ENCODE results near the gene PARD3. TPM values are rescaled to one million over a fixed set of nuclear protein-coding genes. Genes with fewer than 3 reads are reported as not detected.

The PARD3 gene
- polyA plus RNA-seq, 1 donor from 2014 or later: 12.4 TPM

DNA sequence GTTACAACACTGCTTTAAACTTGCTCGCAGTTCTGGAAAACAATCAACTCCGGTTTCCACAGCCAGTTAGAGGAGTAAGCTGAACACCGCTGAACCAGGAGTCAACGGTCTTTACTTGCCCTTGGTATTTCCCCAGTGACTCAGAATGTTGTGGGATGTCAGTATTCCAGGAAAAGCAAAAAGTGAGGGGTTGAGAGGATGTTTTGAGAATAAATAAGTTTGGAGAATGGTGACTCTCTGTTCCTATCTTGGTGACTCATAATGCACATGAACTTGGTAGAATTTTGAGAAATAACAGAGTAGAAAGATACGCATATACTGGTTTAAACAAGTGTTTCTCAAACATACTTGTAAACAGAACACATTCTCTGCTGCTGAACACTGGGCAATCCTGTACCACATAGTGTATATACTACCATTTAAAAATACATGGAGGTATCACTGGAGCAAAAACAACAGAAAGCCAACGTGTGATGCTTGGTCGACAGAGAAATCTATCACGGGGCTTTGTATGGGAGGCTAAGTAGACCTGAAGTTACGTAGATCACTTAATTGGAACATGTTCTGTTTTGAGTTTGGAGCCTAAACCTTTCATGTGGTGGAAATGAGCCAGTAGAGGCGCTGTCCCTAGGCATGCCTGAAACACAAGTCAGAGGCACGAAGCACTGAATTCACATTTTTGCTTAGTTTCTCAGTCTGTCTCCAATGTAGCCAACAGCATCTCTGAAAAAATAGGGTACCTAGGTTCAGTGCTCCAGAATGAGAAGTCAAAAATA, 534.3 kb downstream of the PARD3 start:
- Histone ChIP-seq H3F3A (ENCODE audit: insufficient read depth, low read length, poor library complexity, severe bottlenecking) (no peaks in the 10 kb centered on the region), H4K20me1 (ENCODE audit: insufficient read depth) (no peaks in the 10 kb centered on the region), H2AFZ (ENCODE audit: low read depth, low read length) (no peak overlapping the region), H3K9me3 (ENCODE audit: low read length) (no peaks in the 10 kb centered on the region), H3K79me2 (replicated peaks; ENCODE audit: insufficient read depth, low read length) (no peaks in the 10 kb centered on the region), H3K9ac (ENCODE audit: low read length) (no peak overlapping the region), H3K9me2 (ENCODE audit: insufficient read depth, low read length) (no peaks in the 10 kb centered on the region), H3K36me3 (ENCODE audit: insufficient read depth, low read length) (no peaks in the 10 kb centered on the region), H3K27ac (ENCODE audit: low read length) (no peak overlapping the region), H3K4me3 (ENCODE audit: low read length) (no peak overlapping the region), H3K4me2 (ENCODE audit: low read length) (no peak overlapping the region), H3K27me3 (ENCODE audit: insufficient read depth, low read depth, low read length) (no peaks in the 10 kb centered on the region)
- no peak for TF ChIP-seq RAD21 (conservative IDR thresholded peaks at IDR 0.05)
- TF ChIP-seq SMC3 (conservative IDR thresholded peaks at IDR 0.05; ENCODE audit: poor library complexity): no peak
- no peak for TF ChIP-seq TAF1 (IDR thresholded peaks at IDR 0.05; ENCODE audit: low read depth)
- no peak for TF ChIP-seq EZH2 (IDR thresholded peaks at IDR 0.05; ENCODE audit: borderline replicate concordance, insufficient read depth, low read length, poor library complexity, severe bottlenecking)
- no peak for TF ChIP-seq EP300 (conservative IDR thresholded peaks at IDR 0.05; ENCODE audit: poor library complexity, severe bottlenecking)
- no peak for TF ChIP-seq MXI1 (conservative IDR thresholded peaks at IDR 0.05; ENCODE audit: poor library complexity, severe bottlenecking)
- no peak for TF ChIP-seq POLR2AphosphoS5 (IDR thresholded peaks at IDR 0.05)
- TF ChIP-seq, protein P1, sequence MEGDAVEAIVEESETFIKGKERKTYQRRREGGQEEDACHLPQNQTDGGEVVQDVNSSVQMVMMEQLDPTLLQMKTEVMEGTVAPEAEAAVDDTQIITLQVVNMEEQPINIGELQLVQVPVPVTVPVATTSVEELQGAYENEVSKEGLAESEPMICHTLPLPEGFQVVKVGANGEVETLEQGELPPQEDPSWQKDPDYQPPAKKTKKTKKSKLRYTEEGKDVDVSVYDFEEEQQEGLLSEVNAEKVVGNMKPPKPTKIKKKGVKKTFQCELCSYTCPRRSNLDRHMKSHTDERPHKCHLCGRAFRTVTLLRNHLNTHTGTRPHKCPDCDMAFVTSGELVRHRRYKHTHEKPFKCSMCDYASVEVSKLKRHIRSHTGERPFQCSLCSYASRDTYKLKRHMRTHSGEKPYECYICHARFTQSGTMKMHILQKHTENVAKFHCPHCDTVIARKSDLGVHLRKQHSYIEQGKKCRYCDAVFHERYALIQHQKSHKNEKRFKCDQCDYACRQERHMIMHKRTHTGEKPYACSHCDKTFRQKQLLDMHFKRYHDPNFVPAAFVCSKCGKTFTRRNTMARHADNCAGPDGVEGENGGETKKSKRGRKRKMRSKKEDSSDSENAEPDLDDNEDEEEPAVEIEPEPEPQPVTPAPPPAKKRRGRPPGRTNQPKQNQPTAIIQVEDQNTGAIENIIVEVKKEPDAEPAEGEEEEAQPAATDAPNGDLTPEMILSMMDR (IDR thresholded peaks at IDR 0.05; ENCODE audit: poor library complexity, severe bottlenecking): no peak
- TF ChIP-seq, protein P2, sequence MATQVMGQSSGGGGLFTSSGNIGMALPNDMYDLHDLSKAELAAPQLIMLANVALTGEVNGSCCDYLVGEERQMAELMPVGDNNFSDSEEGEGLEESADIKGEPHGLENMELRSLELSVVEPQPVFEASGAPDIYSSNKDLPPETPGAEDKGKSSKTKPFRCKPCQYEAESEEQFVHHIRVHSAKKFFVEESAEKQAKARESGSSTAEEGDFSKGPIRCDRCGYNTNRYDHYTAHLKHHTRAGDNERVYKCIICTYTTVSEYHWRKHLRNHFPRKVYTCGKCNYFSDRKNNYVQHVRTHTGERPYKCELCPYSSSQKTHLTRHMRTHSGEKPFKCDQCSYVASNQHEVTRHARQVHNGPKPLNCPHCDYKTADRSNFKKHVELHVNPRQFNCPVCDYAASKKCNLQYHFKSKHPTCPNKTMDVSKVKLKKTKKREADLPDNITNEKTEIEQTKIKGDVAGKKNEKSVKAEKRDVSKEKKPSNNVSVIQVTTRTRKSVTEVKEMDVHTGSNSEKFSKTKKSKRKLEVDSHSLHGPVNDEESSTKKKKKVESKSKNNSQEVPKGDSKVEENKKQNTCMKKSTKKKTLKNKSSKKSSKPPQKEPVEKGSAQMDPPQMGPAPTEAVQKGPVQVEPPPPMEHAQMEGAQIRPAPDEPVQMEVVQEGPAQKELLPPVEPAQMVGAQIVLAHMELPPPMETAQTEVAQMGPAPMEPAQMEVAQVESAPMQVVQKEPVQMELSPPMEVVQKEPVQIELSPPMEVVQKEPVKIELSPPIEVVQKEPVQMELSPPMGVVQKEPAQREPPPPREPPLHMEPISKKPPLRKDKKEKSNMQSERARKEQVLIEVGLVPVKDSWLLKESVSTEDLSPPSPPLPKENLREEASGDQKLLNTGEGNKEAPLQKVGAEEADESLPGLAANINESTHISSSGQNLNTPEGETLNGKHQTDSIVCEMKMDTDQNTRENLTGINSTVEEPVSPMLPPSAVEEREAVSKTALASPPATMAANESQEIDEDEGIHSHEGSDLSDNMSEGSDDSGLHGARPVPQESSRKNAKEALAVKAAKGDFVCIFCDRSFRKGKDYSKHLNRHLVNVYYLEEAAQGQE (IDR thresholded peaks at IDR 0.05; ENCODE audit: borderline replicate concordance): no peak

DNA sequence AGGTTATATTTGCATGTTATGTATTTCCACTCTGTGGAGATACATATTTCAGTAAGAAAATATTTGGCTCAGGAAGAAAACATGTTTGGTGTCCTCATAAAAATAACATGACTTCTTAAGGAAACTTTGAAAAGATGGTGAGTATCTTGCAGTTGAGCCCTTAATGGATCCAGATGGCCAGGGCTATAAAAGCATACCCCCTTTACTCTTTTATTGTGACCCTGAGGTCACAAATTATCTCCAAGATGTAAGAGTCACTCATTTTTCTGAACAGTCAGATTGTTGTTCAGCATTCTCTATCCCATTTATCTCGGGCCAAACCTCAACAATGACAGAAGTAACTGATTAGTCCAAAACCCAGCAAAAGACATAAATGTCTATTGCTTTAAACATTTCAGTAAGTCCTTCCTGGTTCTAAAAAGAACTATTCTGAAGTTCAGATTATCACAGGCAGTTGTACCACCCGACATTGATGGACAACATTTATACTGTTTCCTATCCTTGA, 539.4 kb downstream of the PARD3 start:
- H3K79me2 ChIP-seq (replicated peaks; ENCODE audit: insufficient read depth, low read length): no peaks in the 10 kb centered on the region
- no peak overlapping the region for H2AFZ ChIP-seq (ENCODE audit: low read depth, low read length)
- TF ChIP-seq, protein P2 (IDR thresholded peaks at IDR 0.05; ENCODE audit: borderline replicate concordance): no peak
- TF ChIP-seq, protein P1 (IDR thresholded peaks at IDR 0.05; ENCODE audit: poor library complexity, severe bottlenecking): no peak
- TF ChIP-seq TAF1 (IDR thresholded peaks at IDR 0.05; ENCODE audit: low read depth) (no peak), EP300 (conservative IDR thresholded peaks at IDR 0.05; ENCODE audit: poor library complexity, severe bottlenecking) (no peak), EZH2 (IDR thresholded peaks at IDR 0.05; ENCODE audit: borderline replicate concordance, insufficient read depth, low read length, poor library complexity, severe bottlenecking) (no peak), SMC3 (conservative IDR thresholded peaks at IDR 0.05; ENCODE audit: poor library complexity) (no peak), POLR2AphosphoS5 (IDR thresholded peaks at IDR 0.05) (no peak), MXI1 (conservative IDR thresholded peaks at IDR 0.05; ENCODE audit: poor library complexity, severe bottlenecking) (no peak), RAD21 (conservative IDR thresholded peaks at IDR 0.05) (no peak)
- no peak overlapping the region for H3K9ac ChIP-seq (ENCODE audit: low read length)
- H4K20me1 ChIP-seq (ENCODE audit: insufficient read depth): no peaks in the 10 kb centered on the region
- no peak overlapping the region for H3K4me2 ChIP-seq (ENCODE audit: low read length)
- no peaks in the 10 kb centered on the region for H3K9me3 ChIP-seq (ENCODE audit: low read length)
- no peaks in the 10 kb centered on the region for H3K36me3 ChIP-seq (ENCODE audit: insufficient read depth, low read length)
- no peaks in the 10 kb centered on the region for H3K9me2 ChIP-seq (ENCODE audit: insufficient read depth, low read length)
- no peaks in the 10 kb centered on the region for H3K27me3 ChIP-seq (ENCODE audit: insufficient read depth, low read depth, low read length)
- no peak overlapping the region for H3K27ac ChIP-seq (ENCODE audit: low read length)
- no peaks in the 10 kb centered on the region for H3F3A ChIP-seq (ENCODE audit: insufficient read depth, low read length, poor library complexity, severe bottlenecking)
- no peak overlapping the region for H3K4me3 ChIP-seq (ENCODE audit: low read length)
